Fibroblast of skin of left quadriceps (primary cell): Measurements from ENCODE around the gene TPR.
A peak's percentile ranks its signal among the peaks of the same experiment; 100 is the strongest.
"Not testable (repeated sequence)": the region's sequence is repeated elsewhere in the genome, so short reads cannot be mapped to it uniquely, and the experiment has no call there.

Experiments
- DNase-seq, 2 experiments: peaks; one replicate each; pipeline ENCODE4 v3.0.0-alpha.2; 2013; ENCODE audit warnings: low read depth in 2 of 2

TPR gene

GRCh38 chr1:186375152-186375928 is at the start of gene TPR, which contains the start of gene ODR4:
TPR (minus strand) TSS chr1:186375253; CDS start chr1:186375028, 225 bp downstream.
ODR4 (plus strand) TSS chr1:186375838; CDS start chr1:186379786, 3,948 bp downstream.
- peak; percentile 99 for DNase-seq

- DNase-seq, result no peak
These were observed 49.5 kb upstream of the TPR start for GRCh38 chr1:186424539-186424938.

GRCh38 chr1:186421446-186421845 is 46.4 kb upstream of the TPR start:
- no peak for DNase-seq

GRCh38 chr1:186420923-186421322 is 45.9 kb upstream of the TPR start:
- DNase-seq, result peak in 1 of 2 experiments; percentile 3

- DNase-seq, result peak in 1 of 2 experiments; percentile 1
These were observed 45.3 kb upstream of the TPR start for GRCh38 chr1:186420311-186420710.

- DNase-seq, result no peak
These were observed 43.5 kb upstream of the TPR start for GRCh38 chr1:186418503-186418902.

GRCh38 chr1:186413319-186413718 is 38.3 kb upstream of the TPR start:
- no peak for DNase-seq

- no peak for DNase-seq
These were observed 34.0 kb upstream of the TPR start for GRCh38 chr1:186409091-186409490.

- DNase-seq, result peak; percentile 48 to 52
These were observed 29.5 kb upstream of the TPR start for GRCh38 chr1:186404454-186405051.

- DNase-seq, result no peak
These were observed 28.6 kb upstream of the TPR start for GRCh38 chr1:186403632-186404031.

- peak in 1 of 2 experiments; percentile 3 for DNase-seq
These were observed 26.4 kb upstream of the TPR start for GRCh38 chr1:186401446-186401845.

GRCh38 chr1:186392711-186393110 is 17.7 kb upstream of the TPR start:
- DNase-seq, result not testable (repeated sequence)

GRCh38 chr1:186391841-186392240 is 16.8 kb upstream of the TPR start:
- no peak for DNase-seq

- DNase-seq, result no peak
These were observed 15.9 kb upstream of the TPR start for GRCh38 chr1:186390925-186391324.

- no peak for DNase-seq
These were observed 11.8 kb upstream of the TPR start for GRCh38 chr1:186386725-186387383.

- DNase-seq, result no peak
These were observed 871 bp upstream of the TPR start for GRCh38 chr1:186375929-186376319.

GRCh38 chr1:186374303-186375151 is 526 bp downstream of the TPR start:
- DNase-seq, result no peak

GRCh38 chr1:186347837-186348691 is 27.0 kb downstream of the TPR start:
- not testable (repeated sequence) for DNase-seq

- no peak for DNase-seq
These were observed 34.3 kb downstream of the TPR start for GRCh38 chr1:186340772-186341171.

- DNase-seq, result no peak
These were observed 37.5 kb downstream of the TPR start for GRCh38 chr1:186337554-186337953.

GRCh38 chr1:186330758-186331157 is 44.3 kb downstream of the TPR start:
- no peak for DNase-seq
